Embryonic facial prominence (tissue), 1 donor: ENCODE data around the gene KLHDC7A.

ENCODE experiments used
- DNase-seq: peaks from one replicate; pipeline ENCODE4 v3.0.0-alpha.2; 2016; ENCODE audit errors: extremely low spot score

The KLHDC7A gene

GRCh38 chr1:18508084-18508483, 27.4 kb downstream of the KLHDC7A start:
- DNase-seq, result no peak

- no peak for DNase-seq
These were observed 30.6 kb downstream of the KLHDC7A start for GRCh38 chr1:18511149-18511873.

- no peak for DNase-seq
These were observed 31.1 kb downstream of the KLHDC7A start for GRCh38 chr1:18511874-18512150.

- no peak for DNase-seq
These were observed 32.2 kb downstream of the KLHDC7A start for GRCh38 chr1:18512883-18513282.

- no peak for DNase-seq
These were observed 33.3 kb downstream of the KLHDC7A start for GRCh38 chr1:18513995-18514394.

GRCh38 chr1:18515120-18515667, 34.5 kb downstream of the KLHDC7A start:
- no peak for DNase-seq

- DNase-seq, result no peak
These were observed 35.7 kb downstream of the KLHDC7A start for GRCh38 chr1:18516473-18516872.

GRCh38 chr1:18526436-18527275, 45.9 kb downstream of the KLHDC7A start:
- no peak for DNase-seq

GRCh38 chr1:18527514-18527913, 46.8 kb downstream of the KLHDC7A start:
- DNase-seq, result no peak

- DNase-seq, result no peak
These were observed 47.2 kb downstream of the KLHDC7A start for GRCh38 chr1:18527921-18528320.

GRCh38 chr1:18528616-18529015, 47.9 kb downstream of the KLHDC7A start:
- DNase-seq, result no peak

GRCh38 chr1:18529714-18530113, 49.0 kb downstream of the KLHDC7A start:
- DNase-seq, result no peak

- no peak for DNase-seq
These were observed 50.1 kb downstream of the KLHDC7A start for GRCh38 chr1:18530587-18531502.

- no peak for DNase-seq
These were observed 50.7 kb downstream of the KLHDC7A start for GRCh38 chr1:18531503-18531845.

GRCh38 chr1:18532390-18533170, 51.9 kb downstream of the KLHDC7A start:
- DNase-seq, result no peak

GRCh38 chr1:18533259-18533658, 52.5 kb downstream of the KLHDC7A start:
- no peak for DNase-seq

- DNase-seq, result no peak
These were observed 54.1 kb downstream of the KLHDC7A start for GRCh38 chr1:18534810-18535205.
